HG02623 (cell line): ENCODE results near the gene MYH9.
"Not testable (repeated sequence)": the region's sequence is repeated elsewhere in the genome, so short reads cannot be mapped to it uniquely, and the experiment has no call there.

Experiments used
- ATAC-seq: cut with Tn5 transposase; IDR thresholded peaks from one replicate; pipeline ENCODE4 v1.9.1; 2021; ENCODE audit warnings: moderate library complexity; ENCODE audit not compliant: unreplicated experiment

The MYH9 gene

DNA sequence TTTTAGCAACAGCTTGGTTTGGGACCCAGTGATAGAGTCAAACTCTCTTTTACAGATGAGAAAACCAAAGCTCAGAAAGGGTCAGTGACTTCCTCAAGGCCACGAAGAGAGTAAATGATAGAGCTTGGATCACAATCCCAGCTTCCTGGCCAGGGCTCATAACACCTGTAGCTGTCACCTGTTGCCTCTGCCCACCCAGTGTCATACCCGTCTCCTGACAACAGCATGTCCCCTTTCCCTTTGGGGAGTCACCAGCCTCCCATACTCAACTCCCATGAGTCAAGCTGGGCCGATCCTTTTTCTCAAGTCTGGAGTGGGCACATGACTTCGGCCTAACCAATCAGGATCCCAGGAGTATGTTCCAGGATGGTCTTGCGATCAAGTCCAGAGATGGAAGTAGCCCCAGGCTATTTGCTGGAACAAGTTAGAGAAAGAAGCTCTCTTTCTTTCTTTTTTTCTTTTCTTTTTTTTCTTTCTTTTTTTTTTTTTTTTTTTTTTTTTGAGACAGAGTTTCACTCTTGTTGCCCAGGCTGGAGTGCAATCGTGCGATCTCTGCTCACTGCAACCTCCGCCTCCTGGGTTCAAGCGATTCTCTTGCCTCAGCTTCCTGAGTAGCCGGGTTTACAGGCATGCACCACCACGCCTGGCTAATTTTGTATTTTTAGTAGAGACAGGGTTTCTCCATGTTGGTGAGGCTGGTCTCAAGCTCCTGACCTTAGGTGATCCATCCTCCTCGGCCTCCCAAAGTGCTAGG is 27.8 kb upstream of the MYH9 start:
- ATAC-seq: no peak

DNA sequence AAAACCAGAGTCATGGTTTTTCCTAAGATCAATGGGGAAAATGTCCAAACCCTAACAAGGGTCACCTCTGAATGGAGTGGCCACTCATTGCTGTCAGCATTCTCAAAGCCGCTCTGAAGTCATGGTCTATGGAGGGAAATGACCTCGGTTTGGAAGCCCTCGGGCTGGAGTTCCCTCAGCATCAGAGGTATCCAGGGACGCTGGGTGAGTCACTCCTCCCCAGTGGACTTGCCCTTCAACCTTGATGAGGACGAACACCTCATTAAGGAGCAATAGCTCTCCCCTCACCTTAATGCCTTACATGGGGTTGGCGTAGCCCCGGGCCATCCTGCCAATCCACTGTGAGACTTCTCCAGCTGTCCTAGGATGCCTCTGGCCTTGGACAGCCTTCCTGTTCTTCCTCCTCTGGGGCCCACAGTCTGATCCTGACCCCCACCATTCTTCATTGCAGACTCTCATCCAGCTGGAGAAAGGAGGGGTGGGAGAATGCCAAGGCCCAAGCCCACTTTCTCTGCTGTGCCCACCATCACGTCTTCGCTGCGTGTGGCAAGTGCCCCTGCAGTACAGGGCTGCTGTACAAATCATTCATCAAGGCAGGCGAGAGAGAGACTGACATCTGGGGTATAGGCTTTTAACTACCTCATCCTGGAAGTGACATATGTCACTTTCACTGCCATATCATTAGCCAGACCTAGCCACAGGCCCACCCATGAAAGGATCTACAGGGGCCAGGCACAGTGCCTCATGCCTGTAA is 25.4 kb upstream of the MYH9 start:
- ATAC-seq: no peak

- no peak for ATAC-seq
Measured at GRCh38 chr22:36411589-36412258, 24.0 kb upstream of the MYH9 start.

DNA sequence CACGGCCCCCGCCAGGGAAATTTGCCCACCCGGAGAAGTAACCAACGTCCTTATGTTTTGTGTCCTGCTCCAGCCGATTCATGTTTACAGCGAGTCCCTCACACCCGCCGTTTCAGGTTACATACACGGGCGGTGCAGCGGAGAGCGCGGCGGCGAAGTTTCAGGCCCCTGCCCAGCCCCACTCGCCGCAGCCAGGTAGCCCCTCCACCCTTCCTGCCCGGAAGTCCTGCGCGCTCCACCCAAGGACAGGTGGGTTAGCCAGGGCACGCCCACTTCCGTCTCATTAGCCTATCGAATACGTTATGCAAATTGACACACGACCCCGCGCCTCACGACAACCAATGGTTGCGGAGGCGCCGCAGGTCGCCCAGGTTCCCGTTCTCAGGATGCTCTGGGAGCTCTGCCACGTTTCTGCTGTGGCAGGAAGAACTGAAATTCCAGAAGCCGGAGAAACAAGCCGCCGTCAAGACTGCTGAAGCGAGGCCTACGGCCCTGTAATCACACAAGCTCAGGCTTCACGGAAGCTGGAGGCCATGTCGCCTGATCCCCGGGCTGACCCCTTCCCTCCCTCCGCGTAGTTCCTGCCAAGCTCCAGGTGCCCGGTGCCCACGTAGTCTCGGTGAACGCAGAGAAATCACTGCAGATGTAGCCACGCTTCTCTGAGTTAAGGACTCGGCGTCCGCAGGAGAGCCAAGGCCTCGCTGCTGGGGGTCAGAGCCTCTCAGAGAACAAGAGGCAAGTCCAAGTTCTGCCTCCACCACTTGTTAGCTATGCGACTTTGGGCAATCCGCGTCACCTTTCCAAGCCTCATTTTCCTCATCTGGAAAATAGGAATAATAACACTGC is 22.4 kb upstream of the MYH9 start:
- no peak for ATAC-seq

GRCh38 chr22:36409554-36409910 is 21.8 kb upstream of the MYH9 start:
- ATAC-seq: not testable (repeated sequence)

DNA sequence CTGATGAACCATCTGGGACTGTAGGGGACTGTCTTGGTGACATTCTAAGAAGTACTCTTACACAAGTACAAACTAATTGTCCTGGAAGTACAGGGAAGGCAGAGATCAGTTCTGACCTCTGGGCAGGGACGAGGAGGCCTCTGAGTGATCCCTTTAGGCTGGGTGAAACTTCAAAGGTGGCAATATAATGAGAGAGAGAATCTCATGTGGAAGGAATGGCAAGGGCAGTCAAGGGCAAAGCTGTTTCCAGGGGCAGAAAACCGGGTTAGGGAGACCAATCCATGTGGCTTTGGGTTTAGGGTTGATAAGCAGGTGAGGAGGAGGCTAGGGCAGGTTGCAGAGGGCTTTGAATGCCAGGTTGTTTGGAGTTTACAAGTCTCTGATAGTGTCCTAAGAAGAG is 21.3 kb upstream of the MYH9 start:
- no peak for ATAC-seq

- ATAC-seq: no peak
Measured at GRCh38 chr22:36406721-36407120, 19.0 kb upstream of the MYH9 start.

DNA sequence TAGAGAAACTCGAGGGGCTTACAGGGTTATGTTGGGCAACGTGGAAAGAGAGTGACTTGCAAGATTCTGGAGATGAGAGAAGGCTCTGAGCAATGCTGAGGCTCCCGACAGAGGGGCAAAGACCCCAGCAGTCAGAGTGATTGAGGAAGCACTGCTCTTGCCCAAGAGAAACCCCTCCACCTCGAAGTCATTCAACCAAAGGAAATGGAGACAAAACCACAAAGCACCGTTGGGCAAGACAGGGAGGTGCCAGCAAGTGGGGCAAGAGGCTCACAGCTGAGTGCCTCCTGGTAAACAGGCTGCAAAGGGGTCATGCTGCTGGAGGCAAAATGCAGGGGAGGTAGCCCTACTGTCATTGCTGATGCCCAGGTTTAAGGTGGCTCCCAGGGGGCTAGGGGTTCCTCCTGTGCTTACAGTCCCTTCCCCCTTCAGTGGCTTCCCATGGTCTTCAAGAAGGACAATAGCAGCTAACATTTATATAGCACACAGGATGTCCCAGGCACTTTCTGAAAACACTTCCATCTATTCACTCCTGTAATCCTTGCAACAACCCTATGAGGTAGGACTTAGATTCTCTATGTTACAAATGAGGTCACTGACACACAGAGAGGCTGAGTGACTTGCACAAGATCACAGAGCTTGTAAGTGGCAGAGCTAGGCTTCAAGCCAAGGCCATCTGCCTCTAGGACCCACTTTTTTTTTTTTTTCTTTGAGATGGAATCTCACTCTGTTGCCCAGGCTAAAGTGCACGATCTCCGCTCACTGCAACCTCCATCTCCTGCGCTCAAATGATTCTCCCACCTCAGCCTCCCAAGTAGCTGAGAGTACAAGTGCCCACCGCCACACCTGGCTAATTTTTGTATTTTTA is 18.1 kb upstream of the MYH9 start:
- ATAC-seq: no peak

GRCh38 chr22:36405221-36405661 is 17.5 kb upstream of the MYH9 start:
- ATAC-seq: no peak

GRCh38 chr22:36404446-36404845 is 16.7 kb upstream of the MYH9 start:
- no peak for ATAC-seq

GRCh38 chr22:36399472-36399778 is 11.7 kb upstream of the MYH9 start:
- no peak for ATAC-seq

DNA sequence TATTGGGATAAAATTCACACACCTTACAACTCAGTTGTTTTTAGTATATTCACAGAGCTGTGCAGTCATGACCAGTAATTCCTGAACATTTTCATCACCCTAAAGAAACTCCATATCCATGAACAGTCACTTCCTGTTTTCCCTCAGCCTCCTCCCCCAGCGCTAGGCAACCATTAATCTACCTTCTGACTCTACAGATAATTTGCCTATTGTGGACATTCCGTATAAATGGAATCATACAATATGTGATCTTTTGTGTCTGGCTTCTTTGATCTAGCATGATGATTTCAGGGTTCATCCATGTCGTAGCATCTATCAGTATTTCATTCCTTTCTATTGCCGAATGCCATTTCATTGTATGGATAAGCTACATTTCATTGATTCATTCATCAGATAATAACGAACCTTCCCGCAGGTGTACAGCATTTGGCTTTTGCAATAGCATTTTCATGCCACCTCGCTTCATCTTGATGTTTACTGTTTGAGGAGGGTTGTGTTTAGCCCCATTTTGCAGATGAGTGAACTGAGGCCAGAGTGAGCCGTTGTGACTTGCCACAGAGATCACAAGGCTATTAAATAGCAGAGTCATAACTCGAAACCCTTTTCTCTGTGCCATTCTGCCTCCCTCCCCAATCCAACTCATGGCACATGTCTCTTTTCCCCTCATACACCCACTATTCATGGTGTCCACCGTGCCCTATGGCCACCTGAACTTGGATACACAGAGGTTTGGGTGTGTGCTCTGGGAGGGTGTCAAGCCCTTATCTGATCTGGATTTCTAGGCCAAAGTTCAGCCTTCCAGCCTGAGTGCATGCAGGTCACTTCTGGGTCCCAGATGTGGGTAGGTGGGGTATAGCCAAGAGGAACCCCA is 11.1 kb upstream of the MYH9 start:
- ATAC-seq: no peak

- ATAC-seq: no peak
Measured at GRCh38 chr22:36397131-36398093, 9.6 kb upstream of the MYH9 start.

DNA sequence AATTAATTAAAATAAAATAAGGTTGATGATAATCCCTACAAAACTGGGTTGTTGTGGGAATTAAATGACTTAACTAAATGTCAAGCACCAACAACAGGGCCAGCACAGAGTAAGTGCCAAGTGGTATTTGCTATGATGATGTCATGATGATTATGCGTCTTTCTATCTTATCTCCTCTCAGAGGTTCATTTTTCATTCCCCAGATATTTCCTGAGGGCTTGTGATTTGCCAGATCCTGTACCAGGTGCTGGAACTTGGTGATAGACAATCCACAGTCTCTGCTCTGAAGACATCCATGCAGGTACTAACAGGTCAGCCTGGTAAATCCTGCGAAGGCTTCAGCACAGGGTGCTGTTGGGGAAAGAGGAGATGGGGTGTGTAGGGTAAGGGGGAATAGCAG is 8.1 kb upstream of the MYH9 start:
- ATAC-seq: no peak

DNA sequence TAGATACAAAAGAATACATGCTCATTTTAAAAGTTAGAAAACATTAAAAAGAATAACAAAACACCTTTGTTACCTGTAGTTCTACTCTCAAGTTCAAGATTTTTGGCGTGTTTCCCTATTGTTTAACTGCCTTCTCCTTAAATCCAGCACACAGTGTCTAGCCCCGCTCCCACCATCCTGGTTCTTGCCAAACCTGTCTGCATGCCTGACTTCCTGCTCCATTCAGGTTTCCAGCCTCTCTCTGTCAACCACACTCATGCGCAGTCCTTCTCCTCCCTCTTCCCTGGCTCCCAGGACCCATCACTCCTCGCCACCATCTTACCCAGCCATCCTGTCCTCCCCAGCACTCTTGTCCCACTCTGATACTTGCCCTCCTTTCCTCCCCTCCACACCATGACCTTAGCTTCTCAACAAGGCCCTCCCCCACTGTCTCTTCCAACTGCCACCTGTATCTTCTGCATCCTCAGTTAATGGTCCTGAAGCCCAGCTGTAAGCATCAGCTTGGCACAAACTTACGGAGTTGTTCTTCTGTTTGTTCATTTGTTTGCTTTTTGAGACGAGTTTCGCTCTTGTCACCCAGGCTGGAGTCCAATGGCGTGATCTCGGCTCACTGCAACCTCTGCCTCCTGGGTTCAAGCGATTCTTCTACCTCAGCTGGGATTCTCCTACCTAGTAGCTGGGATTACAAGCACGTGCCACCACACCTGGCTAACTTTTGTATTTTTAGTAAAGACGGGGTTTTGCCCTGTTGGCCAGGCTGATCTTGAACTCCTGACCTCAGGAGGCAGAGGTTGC is 7.5 kb upstream of the MYH9 start:
- ATAC-seq: no peak

DNA sequence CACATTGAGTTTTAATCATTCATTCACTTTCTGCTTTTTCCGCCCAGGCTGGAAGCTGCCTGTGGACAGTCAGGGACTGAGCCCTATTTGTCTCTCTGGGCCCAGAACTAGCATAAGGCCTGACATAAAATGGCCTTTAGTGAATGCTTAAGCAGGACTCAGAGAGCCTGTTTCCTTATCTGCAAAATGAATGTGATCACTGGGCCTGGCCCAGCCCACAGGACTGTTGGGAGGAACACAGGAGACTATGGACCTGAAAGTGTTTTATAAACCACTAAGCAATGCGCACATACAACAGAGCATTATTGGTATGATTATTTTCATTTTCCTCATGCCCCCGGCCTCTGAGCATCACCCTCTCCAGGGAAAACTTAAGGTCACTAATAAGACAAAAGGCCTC is 3.9 kb upstream of the MYH9 start:
- ATAC-seq: no peak

- ATAC-seq: not testable (repeated sequence)
Measured at GRCh38 chr22:36389122-36389521, 1.4 kb upstream of the MYH9 start.

GRCh38 chr22:36387709-36387958 is 133 bp downstream of the MYH9 start:
- no peak for ATAC-seq
